ENCODE results near the gene MED8.

MED8 gene

DNA sequence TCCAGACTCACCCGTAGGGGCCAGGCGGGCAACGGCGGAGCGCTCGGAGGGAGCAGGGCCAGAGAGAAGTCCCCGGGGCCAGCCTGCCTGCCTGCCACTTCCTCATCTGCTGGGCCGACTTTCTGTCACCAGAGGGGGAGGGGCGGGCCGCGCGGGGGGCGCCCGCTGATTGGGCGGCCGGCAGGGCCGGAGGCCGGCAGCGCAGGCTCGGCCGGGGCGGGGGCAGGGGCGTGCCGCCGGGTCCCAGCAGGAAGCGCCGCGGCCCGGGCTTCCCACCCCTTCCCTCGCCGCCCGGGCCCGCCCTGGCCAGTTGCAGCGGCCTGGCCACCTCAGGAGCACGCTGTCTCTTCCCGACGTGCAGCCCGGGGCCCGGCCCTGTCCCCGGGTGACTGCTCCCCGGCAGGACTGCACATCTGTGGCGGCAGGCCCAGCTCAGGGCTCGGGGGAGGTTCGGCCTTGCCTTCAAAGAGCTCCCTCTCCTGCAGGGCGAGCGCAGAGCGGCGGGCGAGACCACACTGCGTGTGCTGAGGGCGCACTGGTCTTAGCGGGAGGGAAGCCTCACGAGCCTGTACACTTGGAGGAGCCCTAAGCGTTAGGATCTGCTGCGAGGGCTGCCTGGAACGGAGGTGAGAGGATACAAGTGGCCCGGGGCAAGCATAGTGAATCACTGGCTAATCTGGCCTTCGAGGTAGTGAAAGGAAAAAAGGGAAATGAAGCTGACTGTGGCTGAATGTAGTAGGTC lies 21.5 kb downstream of the MED8 start, which contains the start of gene ELOVL1:
TSS of gene ELOVL1 (minus strand) at position 108 of the 742 bp plus-strand sequence. CDS start 2,402 bp downstream, outside the sequence.
- peak; percentile 93 for DNase-seq
- H3K36me3 ChIP-seq = peaks cover 29% of the 10 kb centered on the region
- peak within 1 kb of the TSS; percentile 66 for H3K4me3 ChIP-seq (ENCODE audit: low read depth, low read length)
- peak within 1 kb of the TSS; percentile 89 for H3K27ac ChIP-seq
- no peaks in the 10 kb centered on the region for H3K9me3 ChIP-seq (ENCODE audit: severe bottlenecking)
- no peaks in the 10 kb centered on the region for H3K27me3 ChIP-seq (ENCODE audit: insufficient read depth, low read depth, severe bottlenecking)
- TF ChIP-seq, protein P1, sequence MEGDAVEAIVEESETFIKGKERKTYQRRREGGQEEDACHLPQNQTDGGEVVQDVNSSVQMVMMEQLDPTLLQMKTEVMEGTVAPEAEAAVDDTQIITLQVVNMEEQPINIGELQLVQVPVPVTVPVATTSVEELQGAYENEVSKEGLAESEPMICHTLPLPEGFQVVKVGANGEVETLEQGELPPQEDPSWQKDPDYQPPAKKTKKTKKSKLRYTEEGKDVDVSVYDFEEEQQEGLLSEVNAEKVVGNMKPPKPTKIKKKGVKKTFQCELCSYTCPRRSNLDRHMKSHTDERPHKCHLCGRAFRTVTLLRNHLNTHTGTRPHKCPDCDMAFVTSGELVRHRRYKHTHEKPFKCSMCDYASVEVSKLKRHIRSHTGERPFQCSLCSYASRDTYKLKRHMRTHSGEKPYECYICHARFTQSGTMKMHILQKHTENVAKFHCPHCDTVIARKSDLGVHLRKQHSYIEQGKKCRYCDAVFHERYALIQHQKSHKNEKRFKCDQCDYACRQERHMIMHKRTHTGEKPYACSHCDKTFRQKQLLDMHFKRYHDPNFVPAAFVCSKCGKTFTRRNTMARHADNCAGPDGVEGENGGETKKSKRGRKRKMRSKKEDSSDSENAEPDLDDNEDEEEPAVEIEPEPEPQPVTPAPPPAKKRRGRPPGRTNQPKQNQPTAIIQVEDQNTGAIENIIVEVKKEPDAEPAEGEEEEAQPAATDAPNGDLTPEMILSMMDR (IDR thresholded peaks at IDR 0.05; ENCODE audit: low read depth, low read length) = peak; percentile 55

DNA sequence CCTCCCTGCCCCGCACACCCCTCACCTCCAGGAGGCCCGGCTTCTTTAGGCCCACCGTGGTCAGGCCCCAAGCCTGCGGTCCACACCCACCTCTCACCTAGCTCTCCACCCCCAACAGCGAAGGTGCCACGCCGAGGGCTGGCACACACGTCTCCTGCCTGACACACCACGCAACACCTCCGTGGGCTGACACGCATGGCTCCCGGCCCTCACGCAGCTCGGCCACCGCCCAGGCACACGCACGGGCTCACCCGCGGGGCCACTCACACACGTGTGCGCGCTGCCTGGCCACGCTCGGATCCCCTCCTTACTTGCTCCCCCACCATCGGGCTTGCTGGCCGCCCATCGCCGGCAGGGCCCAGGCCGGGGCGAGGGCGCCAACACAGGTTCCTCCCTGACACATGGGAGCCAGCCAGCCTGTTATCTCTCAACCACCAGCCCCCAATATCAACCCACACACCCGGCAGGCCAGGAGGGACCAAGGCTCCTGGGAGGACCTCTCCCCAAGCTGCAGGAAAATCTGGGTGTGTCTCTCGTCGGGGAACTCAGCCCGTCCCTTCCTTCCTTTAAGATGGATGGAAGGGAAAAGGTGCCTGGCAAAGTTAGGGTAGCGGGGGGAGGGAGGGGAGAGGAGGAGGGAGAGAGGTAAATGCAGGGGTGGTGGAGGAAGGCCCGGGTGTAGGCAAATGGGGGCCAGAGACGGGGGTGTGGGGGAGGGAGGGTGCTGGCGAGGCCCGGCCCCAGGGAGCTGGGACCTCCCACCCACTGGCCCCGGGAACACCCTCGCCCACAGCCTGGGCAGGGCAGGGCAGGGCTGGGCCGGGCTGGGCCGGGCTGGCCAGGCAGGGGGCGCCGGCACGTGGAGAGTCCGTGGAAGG lies 22.3 kb downstream of the MED8 start:
- no peaks in the 10 kb centered on the region for H3K9me3 ChIP-seq (ENCODE audit: severe bottlenecking)
- no peaks in the 10 kb centered on the region for H3K27me3 ChIP-seq (ENCODE audit: insufficient read depth, low read depth, severe bottlenecking)
- TF ChIP-seq, protein P1 (IDR thresholded peaks at IDR 0.05; ENCODE audit: low read depth, low read length) = no peak
- peaks cover 37% of the 10 kb centered on the region for H3K36me3 ChIP-seq
- H3K27ac ChIP-seq = peak overlapping the region; percentile 89
- DNase-seq = no peak
- peak overlapping the region; percentile 66 for H3K4me3 ChIP-seq (ENCODE audit: low read depth, low read length)

DNA sequence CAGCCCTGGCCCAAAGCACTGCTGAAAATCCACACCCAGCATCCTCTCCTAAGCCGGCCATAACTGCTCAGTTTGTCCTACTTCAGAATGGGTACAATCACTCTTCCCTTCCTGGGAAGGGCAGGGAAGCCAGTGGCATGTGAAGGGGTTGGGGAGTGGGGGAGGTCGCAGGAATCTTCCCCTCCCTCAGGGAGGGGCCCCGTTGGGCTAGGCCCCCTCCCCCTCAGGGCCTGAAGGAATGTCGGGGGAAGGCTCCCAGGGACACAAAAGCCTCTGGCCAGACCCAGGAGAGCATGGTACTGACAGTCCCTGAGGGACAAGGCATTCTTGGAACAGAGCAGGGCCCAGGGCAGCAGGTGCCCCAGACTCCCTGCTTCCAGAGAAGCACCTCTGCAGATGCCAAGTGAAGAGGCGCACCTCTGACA lies 23.0 kb downstream of the MED8 start:
- no peak for DNase-seq
- peaks cover 43% of the 10 kb centered on the region for H3K36me3 ChIP-seq
- H3K27me3 ChIP-seq (ENCODE audit: insufficient read depth, low read depth, severe bottlenecking) = no peaks in the 10 kb centered on the region
- TF ChIP-seq, protein P1 (IDR thresholded peaks at IDR 0.05; ENCODE audit: low read depth, low read length) = no peak
- no peaks in the 10 kb centered on the region for H3K9me3 ChIP-seq (ENCODE audit: severe bottlenecking)
- H3K4me3 ChIP-seq (ENCODE audit: low read depth, low read length) = no peak overlapping the region
- peak overlapping the region; percentile 89; the same call in 1 of the 2 replicates for H3K27ac ChIP-seq

DNA sequence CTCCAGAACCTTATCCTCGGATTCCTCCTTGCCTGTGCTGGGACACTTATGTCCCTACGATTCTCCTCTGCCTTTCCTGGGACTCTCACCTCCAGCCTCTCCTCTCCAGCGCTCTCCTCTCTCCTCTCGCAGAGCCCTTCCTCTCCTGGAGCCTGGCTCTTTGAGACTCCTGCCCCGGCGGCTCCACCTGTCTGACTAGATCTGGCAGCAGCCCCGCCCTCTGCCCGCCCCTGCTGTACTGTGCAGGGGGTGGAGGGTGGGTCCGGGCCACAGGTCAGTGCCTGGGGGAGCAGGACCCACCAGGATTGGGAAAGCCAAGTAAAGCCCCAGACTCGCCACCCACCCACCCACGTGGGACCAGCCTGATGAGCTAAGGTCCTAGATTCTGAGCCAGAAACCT lies 23.4 kb downstream of the MED8 start:
- peaks cover 48% of the 10 kb centered on the region for H3K36me3 ChIP-seq
- TF ChIP-seq, protein P1 (IDR thresholded peaks at IDR 0.05; ENCODE audit: low read depth, low read length) = no peak
- DNase-seq = no peak
- H3K9me3 ChIP-seq (ENCODE audit: severe bottlenecking) = no peaks in the 10 kb centered on the region
- H3K4me3 ChIP-seq (ENCODE audit: low read depth, low read length) = no peak overlapping the region
- H3K27me3 ChIP-seq (ENCODE audit: insufficient read depth, low read depth, severe bottlenecking) = no peaks in the 10 kb centered on the region
- H3K27ac ChIP-seq = no peak overlapping the region

DNA sequence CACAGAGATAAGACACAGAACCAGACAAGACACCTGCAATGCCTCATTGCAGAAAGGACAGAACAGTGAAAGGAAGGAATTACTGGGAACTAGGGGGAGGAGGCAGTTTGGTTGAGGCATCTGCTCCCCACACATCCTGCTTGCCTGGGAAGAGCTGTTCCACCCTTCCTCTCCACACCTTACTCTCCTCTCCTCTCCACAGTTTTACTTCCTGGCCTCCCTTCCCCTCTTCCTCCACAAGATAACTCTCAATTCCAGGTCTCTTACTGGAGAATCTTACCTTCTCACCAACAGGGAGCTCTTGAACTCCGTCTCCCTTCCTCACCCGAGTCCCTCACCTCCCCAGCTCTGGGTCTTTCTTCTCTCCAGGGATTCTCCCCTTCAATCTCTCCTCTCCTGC lies 23.9 kb downstream of the MED8 start:
- Histone ChIP-seq H3K36me3 (peaks cover 50% of the 10 kb centered on the region), H3K27ac (no peak overlapping the region), H3K4me3 (ENCODE audit: low read depth, low read length) (no peak overlapping the region), H3K9me3 (ENCODE audit: severe bottlenecking) (no peaks in the 10 kb centered on the region), H3K27me3 (ENCODE audit: insufficient read depth, low read depth, severe bottlenecking) (no peaks in the 10 kb centered on the region)
- no peak for DNase-seq
- TF ChIP-seq, protein P1 (IDR thresholded peaks at IDR 0.05; ENCODE audit: low read depth, low read length) = no peak

All from WERI-Rb-1 (cell line).